ENCODE data around the gene HNRNPH3. TPM values are rescaled to one million over a fixed set of nuclear protein-coding genes. Genes with fewer than 3 reads are reported as not detected.

The HNRNPH3 gene, protein sequence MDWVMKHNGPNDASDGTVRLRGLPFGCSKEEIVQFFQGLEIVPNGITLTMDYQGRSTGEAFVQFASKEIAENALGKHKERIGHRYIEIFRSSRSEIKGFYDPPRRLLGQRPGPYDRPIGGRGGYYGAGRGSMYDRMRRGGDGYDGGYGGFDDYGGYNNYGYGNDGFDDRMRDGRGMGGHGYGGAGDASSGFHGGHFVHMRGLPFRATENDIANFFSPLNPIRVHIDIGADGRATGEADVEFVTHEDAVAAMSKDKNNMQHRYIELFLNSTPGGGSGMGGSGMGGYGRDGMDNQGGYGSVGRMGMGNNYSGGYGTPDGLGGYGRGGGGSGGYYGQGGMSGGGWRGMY
- 17.8 TPM for total RNA-seq
- polyA plus RNA-seq (ENCODE audit: insufficient read depth in 1 of 8, insufficient read length in 8 of 8, low replicate concordance in 1 of 8): 100 to 1,000 TPM; 176 to 214 (median 193) TPM
- long read RNA-seq, donor 1, transcript HNRNPH3-201 (10 exons, 2,339 nt): major isoform, 5 of 15 reads
- long read RNA-seq, donor 1, partial matches to known transcripts: 5 of 15 reads
- long read RNA-seq, donor 1, other reads (novel, unspliced or antisense): 0 of 15 reads
- long read RNA-seq, donor 2, partial matches to known transcripts: 0 of 6 reads
- long read RNA-seq, donor 2, other reads (novel, unspliced or antisense): 0 of 6 reads
- long read RNA-seq, donor 3, transcript HNRNPH3-208 (7 exons, 2,704 nt): major isoform, 18 of 37 reads
- long read RNA-seq, donor 3, transcript HNRNPH3-201 (10 exons, 2,339 nt): minor isoform, 7 of 37 reads
- long read RNA-seq, donor 3, partial matches to known transcripts: 5 of 37 reads
- long read RNA-seq, donor 3, other reads (novel, unspliced or antisense): 5 of 37 reads
- long read RNA-seq, donor 4, partial matches to known transcripts: 6 of 15 reads
- long read RNA-seq, donor 4, other reads (novel, unspliced or antisense): 0 of 15 reads
- long read RNA-seq, donor 5, transcript HNRNPH3-208 (7 exons, 2,704 nt): major isoform, 43 of 133 reads
- long read RNA-seq, donor 5, transcript HNRNPH3-201 (10 exons, 2,339 nt): minor isoform, 17 of 133 reads
- long read RNA-seq, donor 5, partial matches to known transcripts: 62 of 133 reads
- long read RNA-seq, donor 5, other reads (novel, unspliced or antisense): 5 of 133 reads
- long read RNA-seq, donor 6, transcript HNRNPH3-201 (10 exons, 2,339 nt): major isoform, 18 of 104 reads
- long read RNA-seq, donor 6, transcript HNRNPH3-204 (4 exons, 566 nt): minor isoform, 6 of 104 reads
- long read RNA-seq, donor 6, transcript HNRNPH3-208 (7 exons, 2,704 nt): minor isoform, 17 of 104 reads
- long read RNA-seq, donor 6, partial matches to known transcripts: 58 of 104 reads
- long read RNA-seq, donor 6, other reads (novel, unspliced or antisense): 0 of 104 reads
- long read RNA-seq, donor 7, transcript HNRNPH3-201 (10 exons, 2,339 nt): minor isoform, 12 of 103 reads
- long read RNA-seq, donor 7, transcript HNRNPH3-208 (7 exons, 2,704 nt): major isoform, 17 of 103 reads
- long read RNA-seq, donor 7, partial matches to known transcripts: 49 of 103 reads
- long read RNA-seq, donor 7, other reads (novel, unspliced or antisense): 18 of 103 reads
- long read RNA-seq, donor 8, partial matches to known transcripts: 31 of 40 reads
- long read RNA-seq, donor 8, other reads (novel, unspliced or antisense): 0 of 40 reads
- long read RNA-seq, donor 9, transcript HNRNPH3-208 (7 exons, 2,704 nt): major isoform, 11 of 49 reads
- long read RNA-seq, donor 9, partial matches to known transcripts: 27 of 49 reads
- long read RNA-seq, donor 9, other reads (novel, unspliced or antisense): 0 of 49 reads
- long read RNA-seq, donor 10, transcript HNRNPH3-202 (10 exons, 1,332 nt): minor isoform, 5 of 70 reads
- long read RNA-seq, donor 10, transcript HNRNPH3-211 (8 exons, 2,308 nt): minor isoform, 5 of 70 reads
- long read RNA-seq, donor 10, transcript HNRNPH3-201 (10 exons, 2,339 nt): major isoform, 10 of 70 reads
- long read RNA-seq, donor 10, transcript HNRNPH3-208 (7 exons, 2,704 nt): minor isoform, 8 of 70 reads
- long read RNA-seq, donor 10, partial matches to known transcripts: 35 of 70 reads
- long read RNA-seq, donor 10, other reads (novel, unspliced or antisense): 6 of 70 reads
- long read RNA-seq, donor 11, transcript HNRNPH3-201 (10 exons, 2,339 nt): minor isoform, 5 of 50 reads
- long read RNA-seq, donor 11, transcript HNRNPH3-208 (7 exons, 2,704 nt): major isoform, 18 of 50 reads
- long read RNA-seq, donor 11, partial matches to known transcripts: 21 of 50 reads
- long read RNA-seq, donor 11, other reads (novel, unspliced or antisense): 0 of 50 reads

DNA sequence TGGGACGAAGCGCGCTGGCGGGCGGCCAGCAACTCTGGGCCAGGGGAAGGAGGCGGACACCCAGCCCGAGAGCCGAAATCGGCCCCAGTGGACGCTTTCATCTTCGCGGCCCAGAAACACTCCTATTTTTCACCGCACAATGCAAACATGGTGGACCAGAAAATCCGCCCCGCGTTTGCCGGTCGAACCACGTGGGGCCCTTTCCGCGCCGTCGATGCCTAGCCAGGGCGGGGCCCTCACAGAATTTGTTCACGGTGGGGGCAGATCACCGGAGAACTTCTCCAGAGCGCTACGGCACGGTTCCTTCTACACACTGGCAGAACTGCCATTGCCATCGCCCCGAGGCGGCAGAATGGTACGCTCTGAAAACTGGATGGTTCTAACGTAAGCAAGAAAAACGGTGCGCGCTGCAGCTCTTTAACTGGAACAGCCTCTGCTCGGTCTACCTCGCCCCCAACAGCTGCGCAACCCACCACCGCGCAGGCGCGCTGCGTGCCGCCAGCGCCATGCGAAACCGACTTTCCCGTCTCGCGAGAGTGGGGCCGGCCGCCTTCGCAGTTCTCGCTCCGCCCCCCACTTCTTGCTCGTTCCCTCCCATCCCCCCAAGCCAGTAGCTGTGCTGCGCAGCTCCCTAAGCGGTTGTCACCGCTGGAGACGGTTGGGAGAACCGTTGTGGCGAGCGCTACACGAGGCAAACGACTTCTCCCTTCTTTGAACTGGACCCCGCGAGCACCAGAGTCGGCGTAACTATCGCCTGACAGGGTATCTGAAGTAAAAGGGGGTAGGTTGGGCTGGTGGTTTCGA, at the start of gene HNRNPH3:
TSS of gene HNRNPH3 (plus strand) at position 610 of the 804 bp plus-strand sequence. CDS start 5,158 bp downstream, outside the sequence.
- H3K36me3 ChIP-seq (ENCODE audit: control insufficient read depth, insufficient read depth, low read length): no peaks in the 10 kb centered on the region
- H3K27me3 ChIP-seq (ENCODE audit: control insufficient read depth, insufficient read depth, low read length): no peaks in the 10 kb centered on the region
- H3K27ac ChIP-seq (ENCODE audit: low read length): peak within 1 kb of the TSS; percentile 100
- H3K9me3 ChIP-seq (replicated peaks; ENCODE audit: control insufficient read depth, low read depth, low read length): no peaks in the 10 kb centered on the region
- under 1% methylated on average over 71 of the region's 73 CpGs for WGBS (ENCODE audit: insufficient coverage)
- H3K4me1 ChIP-seq (ENCODE audit: control insufficient read depth, insufficient read depth, low read length): peaks cover 20% of the 10 kb centered on the region
- peak within 1 kb of the TSS; percentile 88 for H3K4me3 ChIP-seq (ENCODE audit: low read length)
- peak; percentile 99 for DNase-seq

DNA sequence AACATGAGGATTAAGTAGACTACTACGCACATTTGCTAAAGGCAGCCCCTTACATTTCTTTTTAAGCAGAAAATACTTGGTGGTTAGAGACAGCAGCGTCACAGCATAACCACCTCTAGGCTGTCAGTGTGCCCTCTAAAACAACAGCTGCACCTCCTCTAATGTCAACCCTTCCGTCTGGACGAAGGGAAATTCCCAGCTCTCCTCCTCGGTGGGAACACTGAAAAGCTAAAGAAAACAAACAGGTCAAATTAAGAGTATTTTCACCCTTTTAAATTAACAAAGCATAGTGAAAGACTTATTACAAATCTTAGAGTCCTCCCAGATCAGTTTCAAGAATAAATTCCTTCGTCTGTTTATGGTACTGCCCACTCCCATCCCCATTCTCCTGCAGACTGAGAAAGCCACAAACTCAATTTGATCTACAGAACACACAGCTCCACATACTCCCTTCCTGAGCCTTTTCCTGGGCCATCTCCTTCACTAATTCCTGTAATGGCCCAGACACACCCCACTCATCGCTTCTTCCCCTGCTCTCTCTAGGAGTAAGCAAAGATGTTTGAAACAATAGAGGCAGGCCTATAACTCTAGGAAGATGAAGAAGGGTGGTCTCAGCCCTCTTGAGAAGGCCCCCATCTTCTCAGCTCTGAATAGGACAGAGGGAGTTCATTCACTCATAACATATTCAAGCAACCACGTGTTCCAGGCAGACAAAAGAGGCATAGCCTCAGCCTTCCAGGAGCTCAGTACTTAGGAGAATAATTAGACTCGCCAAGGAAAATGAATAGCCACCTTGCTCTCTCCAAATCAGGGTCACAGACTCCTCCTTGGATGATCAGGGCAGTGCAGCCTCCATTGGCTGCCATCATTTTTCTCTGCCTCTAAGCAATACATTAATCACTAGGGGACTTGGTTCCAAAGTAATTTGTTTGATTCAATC, 47.5 kb upstream of the HNRNPH3 start:
- Histone ChIP-seq H3K4me3 (ENCODE audit: low read length) (no peak overlapping the region), H3K9me3 (replicated peaks; ENCODE audit: control insufficient read depth, low read depth, low read length) (no peaks in the 10 kb centered on the region), H3K27me3 (ENCODE audit: control insufficient read depth, insufficient read depth, low read length) (no peaks in the 10 kb centered on the region), H3K27ac (ENCODE audit: low read length) (peak overlapping the region; percentile 26), H3K36me3 (ENCODE audit: control insufficient read depth, insufficient read depth, low read length) (no peaks in the 10 kb centered on the region), H3K4me1 (ENCODE audit: control insufficient read depth, insufficient read depth, low read length) (no peaks in the 10 kb centered on the region)
- DNase-seq: peak; percentile 21
- 87% methylated on average over 3 of the region's 9 CpGs for WGBS (ENCODE audit: insufficient coverage)

DNA sequence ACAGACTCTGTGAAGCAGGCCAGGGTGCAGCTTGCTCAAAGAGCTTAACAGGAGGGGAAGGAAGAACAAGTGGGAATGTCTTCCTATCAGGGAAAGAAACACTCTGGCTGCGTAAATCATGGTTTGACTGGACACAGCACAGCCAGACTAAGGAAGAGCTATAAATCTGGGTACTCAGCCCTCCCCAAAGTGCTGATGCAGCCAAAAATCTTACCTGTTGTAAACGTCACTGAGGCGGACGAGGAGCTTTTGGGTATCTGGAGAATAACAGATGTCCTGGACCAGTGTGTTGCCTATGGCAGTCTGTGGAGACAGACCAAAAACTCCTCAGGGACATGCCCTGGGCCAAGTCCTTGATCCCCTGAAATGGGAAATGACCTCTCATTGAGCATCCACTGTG, 43.1 kb upstream of the HNRNPH3 start:
- 69% methylated on average over 4 of the region's 4 CpGs for WGBS (ENCODE audit: insufficient coverage)
- H3K27me3 ChIP-seq (ENCODE audit: control insufficient read depth, insufficient read depth, low read length): no peaks in the 10 kb centered on the region
- H3K27ac ChIP-seq (ENCODE audit: low read length): no peak overlapping the region
- no peaks in the 10 kb centered on the region for H3K4me1 ChIP-seq (ENCODE audit: control insufficient read depth, insufficient read depth, low read length)
- no peak for DNase-seq
- no peaks in the 10 kb centered on the region for H3K9me3 ChIP-seq (replicated peaks; ENCODE audit: control insufficient read depth, low read depth, low read length)
- no peak overlapping the region for H3K4me3 ChIP-seq (ENCODE audit: low read length)
- no peaks in the 10 kb centered on the region for H3K36me3 ChIP-seq (ENCODE audit: control insufficient read depth, insufficient read depth, low read length)

DNA sequence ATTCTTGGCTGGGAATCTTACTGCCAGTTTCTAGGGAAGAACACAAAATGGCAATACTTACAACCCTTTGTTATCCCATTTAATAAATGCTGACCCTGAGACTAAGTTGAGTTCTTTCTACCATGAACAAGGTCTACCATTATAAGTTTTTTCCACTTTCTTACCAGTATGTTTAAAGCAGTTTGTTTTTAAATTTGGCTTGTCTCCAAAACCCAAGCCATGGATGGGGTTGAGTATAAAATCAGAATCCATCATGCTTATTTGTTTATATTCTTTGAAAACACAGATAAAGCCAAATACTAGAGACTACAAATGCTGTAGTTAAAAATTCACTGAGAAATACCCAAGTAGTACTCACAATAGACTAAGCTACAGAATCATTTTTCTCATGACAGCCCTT, 41.1 kb upstream of the HNRNPH3 start:
- Histone ChIP-seq H3K4me3 (ENCODE audit: low read length) (no peak overlapping the region), H3K4me1 (ENCODE audit: control insufficient read depth, insufficient read depth, low read length) (no peaks in the 10 kb centered on the region), H3K36me3 (ENCODE audit: control insufficient read depth, insufficient read depth, low read length) (no peaks in the 10 kb centered on the region), H3K9me3 (replicated peaks; ENCODE audit: control insufficient read depth, low read depth, low read length) (no peaks in the 10 kb centered on the region), H3K27ac (ENCODE audit: low read length) (no peak overlapping the region), H3K27me3 (ENCODE audit: control insufficient read depth, insufficient read depth, low read length) (no peaks in the 10 kb centered on the region)
- no peak for DNase-seq

DNA sequence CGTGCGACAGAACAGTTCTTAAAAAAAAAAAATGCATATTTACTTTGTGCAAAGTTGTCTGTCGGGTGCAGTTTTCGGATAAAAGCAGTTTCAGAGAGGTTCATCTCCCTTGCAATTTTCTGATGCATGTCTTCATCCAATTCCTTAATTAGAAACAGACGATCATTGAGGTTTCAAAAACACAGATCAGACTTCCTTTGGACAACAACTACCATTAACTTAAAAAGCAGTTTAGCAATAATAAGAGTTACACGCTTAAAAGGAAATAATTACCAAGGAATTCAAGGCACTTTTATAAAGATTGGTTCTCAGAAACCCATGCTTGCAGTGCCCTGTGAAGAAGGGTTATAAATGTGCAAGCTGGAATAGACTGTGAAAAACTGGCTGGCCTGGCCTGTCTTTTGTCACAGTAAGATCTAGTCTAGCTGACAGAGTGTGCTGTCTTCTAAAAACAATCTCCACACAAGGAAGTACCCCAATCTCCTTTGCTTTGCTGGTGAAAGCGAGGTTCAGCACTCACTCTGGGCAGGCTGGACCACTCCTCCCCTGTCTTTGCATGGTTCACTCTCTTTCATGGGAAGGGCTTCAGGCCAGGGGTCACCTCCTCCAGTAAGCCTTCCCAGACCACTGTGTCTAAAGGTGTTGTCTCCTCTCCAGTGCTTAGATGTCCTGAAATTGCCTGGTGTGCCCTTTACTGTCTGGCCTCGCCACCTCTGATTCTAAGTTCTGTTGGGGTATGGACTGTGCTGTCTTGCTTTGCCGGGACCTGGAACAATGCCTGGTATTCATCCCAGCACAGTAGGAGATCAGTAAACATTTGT, 34.8 kb upstream of the HNRNPH3 start:
- Histone ChIP-seq H3K36me3 (ENCODE audit: control insufficient read depth, insufficient read depth, low read length) (no peaks in the 10 kb centered on the region), H3K27ac (ENCODE audit: low read length) (no peak overlapping the region), H3K4me1 (ENCODE audit: control insufficient read depth, insufficient read depth, low read length) (no peaks in the 10 kb centered on the region), H3K9me3 (replicated peaks; ENCODE audit: control insufficient read depth, low read depth, low read length) (no peaks in the 10 kb centered on the region), H3K27me3 (ENCODE audit: control insufficient read depth, insufficient read depth, low read length) (no peaks in the 10 kb centered on the region), H3K4me3 (ENCODE audit: low read length) (no peak overlapping the region)
- DNase-seq: peak; percentile 60
- WGBS (ENCODE audit: insufficient coverage): 77% methylated on average over 4 of the region's 9 CpGs

DNA sequence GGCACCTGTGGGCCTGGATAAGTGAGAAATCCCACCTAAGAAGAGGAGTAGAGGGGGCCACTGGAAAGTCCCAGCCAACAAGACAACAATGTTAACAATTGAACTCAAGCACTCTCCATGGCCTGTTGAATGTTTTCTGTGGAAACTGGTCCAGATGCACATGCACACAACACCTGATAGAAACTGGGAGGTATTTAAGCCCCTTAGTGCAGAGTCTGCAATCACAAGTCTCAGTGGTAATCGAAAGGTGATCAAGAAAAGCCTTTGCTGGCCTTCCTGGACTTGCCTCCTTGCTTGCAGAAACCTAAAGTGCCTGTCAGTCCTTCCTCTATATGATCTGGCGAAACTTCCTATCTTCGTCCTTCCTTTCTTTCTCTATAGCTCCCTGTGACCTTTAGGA, 30.6 kb upstream of the HNRNPH3 start:
- no peaks in the 10 kb centered on the region for H3K36me3 ChIP-seq (ENCODE audit: control insufficient read depth, insufficient read depth, low read length)
- no CpG with 5 or more reads among the region's 3 CpGs for WGBS (ENCODE audit: insufficient coverage)
- no peaks in the 10 kb centered on the region for H3K27me3 ChIP-seq (ENCODE audit: control insufficient read depth, insufficient read depth, low read length)
- DNase-seq: no peak
- H3K27ac ChIP-seq (ENCODE audit: low read length): no peak overlapping the region
- no peak overlapping the region for H3K4me3 ChIP-seq (ENCODE audit: low read length)
- no peaks in the 10 kb centered on the region for H3K9me3 ChIP-seq (replicated peaks; ENCODE audit: control insufficient read depth, low read depth, low read length)
- H3K4me1 ChIP-seq (ENCODE audit: control insufficient read depth, insufficient read depth, low read length): no peaks in the 10 kb centered on the region

DNA sequence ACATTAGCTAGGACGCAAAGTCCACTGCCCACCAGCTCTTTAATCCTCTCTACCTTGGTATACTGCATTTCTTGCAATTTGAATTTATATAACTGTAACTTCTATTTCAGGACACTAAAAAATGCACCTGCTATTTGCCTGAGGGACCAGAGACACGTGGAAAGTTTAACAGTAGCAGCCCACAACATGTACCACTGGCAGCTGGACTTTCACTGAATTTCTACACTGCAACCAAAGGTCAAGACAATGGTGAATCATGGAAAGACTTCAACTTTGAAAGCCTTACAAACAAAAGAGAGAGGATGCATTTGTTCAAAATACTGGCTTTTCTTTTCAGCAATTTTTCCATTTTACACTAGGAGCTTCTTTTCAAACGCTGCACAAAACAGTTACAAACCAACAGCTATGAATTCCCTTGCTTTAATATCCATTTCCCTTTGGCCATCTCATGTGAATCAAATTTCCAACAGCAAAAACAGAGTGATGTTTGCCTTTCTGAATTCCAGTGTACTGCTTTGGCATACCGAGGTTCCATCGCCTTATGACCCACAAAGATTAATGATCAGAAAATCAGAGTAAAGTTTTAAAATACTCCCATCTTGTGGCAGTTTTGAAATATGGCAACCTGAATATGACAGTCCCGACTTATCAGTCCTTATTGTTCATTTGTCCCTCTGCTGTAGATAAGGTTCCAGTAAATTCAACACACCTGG, 29.9 kb upstream of the HNRNPH3 start:
- no peaks in the 10 kb centered on the region for H3K9me3 ChIP-seq (replicated peaks; ENCODE audit: control insufficient read depth, low read depth, low read length)
- H3K27me3 ChIP-seq (ENCODE audit: control insufficient read depth, insufficient read depth, low read length): no peaks in the 10 kb centered on the region
- H3K36me3 ChIP-seq (ENCODE audit: control insufficient read depth, insufficient read depth, low read length): no peaks in the 10 kb centered on the region
- WGBS (ENCODE audit: insufficient coverage): 62% methylated on average over 4 of the region's 6 CpGs
- H3K4me3 ChIP-seq (ENCODE audit: low read length): no peak overlapping the region
- no peak overlapping the region for H3K27ac ChIP-seq (ENCODE audit: low read length)
- DNase-seq: peak; percentile 68
- no peaks in the 10 kb centered on the region for H3K4me1 ChIP-seq (ENCODE audit: control insufficient read depth, insufficient read depth, low read length)

Measured in muscle of leg (tissue), 16 donors.